Mammary epithelial cell (primary cell): Measurements from ENCODE around the gene DLD.

Experiments
- EZH2 ChIP-seq: IDR thresholded peaks from 2 replicates; pipeline ENCODE4 v1.6.1; 2012; ENCODE audit warnings: low read length, inconsistent platforms, borderline replicate concordance
- TF ChIP-seq, protein P1 (sequence below), 2 donors: IDR thresholded peaks in 1 of 2; conservative IDR thresholded peaks in 1 of 2; 2 replicates each; pipeline ENCODE4 v1.5.1; 2011 to 2012; ENCODE audit warnings: inconsistent platforms in 2 of 2, low read length in 2 of 2, mild to moderate bottlenecking in 2 of 2, control low read depth in 1 of 2, low read depth in 1 of 2; ENCODE audit not compliant: insufficient read depth in 1 of 2; ENCODE audit errors: extremely low read depth in 1 of 2

DNA sequence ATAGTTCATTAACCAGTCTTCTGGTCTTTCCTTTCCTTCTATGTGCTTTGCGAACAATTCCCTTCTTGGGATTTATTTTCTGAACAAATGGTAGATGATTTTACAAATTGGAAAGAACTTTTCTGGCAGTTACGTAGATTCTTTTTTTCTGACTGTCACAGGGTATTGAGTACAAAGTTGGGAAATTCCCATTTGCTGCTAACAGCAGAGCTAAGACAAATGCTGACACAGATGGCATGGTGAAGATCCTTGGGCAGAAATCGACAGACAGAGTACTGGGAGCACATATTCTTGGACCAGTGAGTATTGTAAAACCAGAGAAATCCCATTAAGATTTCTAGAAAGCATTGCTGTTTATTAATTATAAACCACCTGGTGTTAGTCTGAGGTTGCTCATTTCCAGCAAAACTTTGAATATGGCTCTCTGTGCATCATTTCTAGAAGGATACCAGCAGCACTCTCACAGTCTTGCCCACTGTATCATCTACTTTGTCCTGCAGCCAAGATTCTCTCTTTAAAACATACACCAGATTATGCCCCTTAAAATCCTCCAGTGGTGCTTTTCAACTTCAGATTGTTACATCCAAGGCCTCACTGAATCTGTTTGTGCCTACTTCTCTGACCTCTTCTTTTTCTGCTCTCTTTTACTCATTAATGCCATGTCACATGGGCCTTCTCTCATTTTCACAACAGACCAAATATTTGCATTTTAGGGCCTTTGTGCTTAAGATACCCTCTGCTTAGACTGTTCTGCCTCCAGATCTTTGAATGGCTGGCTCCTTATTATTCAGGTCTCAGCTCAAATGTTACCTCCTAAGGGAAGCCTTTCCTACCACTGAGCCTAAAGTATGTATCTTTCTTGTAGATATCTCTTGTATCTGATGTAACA is 27.0 kb downstream of the DLD start:
- TF ChIP-seq, protein P1, sequence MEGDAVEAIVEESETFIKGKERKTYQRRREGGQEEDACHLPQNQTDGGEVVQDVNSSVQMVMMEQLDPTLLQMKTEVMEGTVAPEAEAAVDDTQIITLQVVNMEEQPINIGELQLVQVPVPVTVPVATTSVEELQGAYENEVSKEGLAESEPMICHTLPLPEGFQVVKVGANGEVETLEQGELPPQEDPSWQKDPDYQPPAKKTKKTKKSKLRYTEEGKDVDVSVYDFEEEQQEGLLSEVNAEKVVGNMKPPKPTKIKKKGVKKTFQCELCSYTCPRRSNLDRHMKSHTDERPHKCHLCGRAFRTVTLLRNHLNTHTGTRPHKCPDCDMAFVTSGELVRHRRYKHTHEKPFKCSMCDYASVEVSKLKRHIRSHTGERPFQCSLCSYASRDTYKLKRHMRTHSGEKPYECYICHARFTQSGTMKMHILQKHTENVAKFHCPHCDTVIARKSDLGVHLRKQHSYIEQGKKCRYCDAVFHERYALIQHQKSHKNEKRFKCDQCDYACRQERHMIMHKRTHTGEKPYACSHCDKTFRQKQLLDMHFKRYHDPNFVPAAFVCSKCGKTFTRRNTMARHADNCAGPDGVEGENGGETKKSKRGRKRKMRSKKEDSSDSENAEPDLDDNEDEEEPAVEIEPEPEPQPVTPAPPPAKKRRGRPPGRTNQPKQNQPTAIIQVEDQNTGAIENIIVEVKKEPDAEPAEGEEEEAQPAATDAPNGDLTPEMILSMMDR (conservative IDR thresholded peaks at IDR 0.05 in 1 of 2, IDR thresholded peaks at IDR 0.05 in 1 of 2; ENCODE audit: extremely low read depth in 1 of 2, insufficient read depth in 1 of 2, low read depth in 1 of 2, low read length in 2 of 2) = no peak
- no peak for TF ChIP-seq EZH2
